ENCODE results near the gene ROGDI. TPM values are rescaled to one million over a fixed set of nuclear protein-coding genes. Genes with fewer than 3 reads are reported as not detected.
A peak's percentile ranks its signal among the peaks of the same experiment; 100 is the strongest.

ROGDI gene
- total and polyA plus RNA-seq, 2 of the 13 experiments (the other 11 are each of a cell fraction or from before 2014, with no cell fraction given), result 19.2 to 42.1 TPM

DNA sequence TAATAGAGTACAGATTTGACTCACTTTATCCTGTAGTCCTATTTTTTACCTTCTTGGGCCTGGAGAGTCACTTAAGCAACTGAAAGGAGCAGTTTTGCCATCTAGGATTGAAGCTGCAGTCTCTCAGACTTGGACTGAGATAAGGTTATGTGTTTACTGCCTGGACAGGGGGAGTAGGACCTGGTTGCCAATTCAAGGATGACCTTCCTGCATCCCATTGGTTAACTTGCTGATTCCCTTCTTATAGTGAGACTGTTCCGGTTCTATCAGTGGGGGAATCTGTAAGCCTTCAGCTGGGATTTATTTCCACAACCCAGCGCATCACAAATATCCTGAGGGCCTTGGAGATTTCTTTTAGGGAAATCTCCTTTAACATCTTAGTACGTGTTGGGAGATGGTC lies 47.8 kb upstream of the ROGDI start (continued):
- TF ChIP-seq, protein P1, sequence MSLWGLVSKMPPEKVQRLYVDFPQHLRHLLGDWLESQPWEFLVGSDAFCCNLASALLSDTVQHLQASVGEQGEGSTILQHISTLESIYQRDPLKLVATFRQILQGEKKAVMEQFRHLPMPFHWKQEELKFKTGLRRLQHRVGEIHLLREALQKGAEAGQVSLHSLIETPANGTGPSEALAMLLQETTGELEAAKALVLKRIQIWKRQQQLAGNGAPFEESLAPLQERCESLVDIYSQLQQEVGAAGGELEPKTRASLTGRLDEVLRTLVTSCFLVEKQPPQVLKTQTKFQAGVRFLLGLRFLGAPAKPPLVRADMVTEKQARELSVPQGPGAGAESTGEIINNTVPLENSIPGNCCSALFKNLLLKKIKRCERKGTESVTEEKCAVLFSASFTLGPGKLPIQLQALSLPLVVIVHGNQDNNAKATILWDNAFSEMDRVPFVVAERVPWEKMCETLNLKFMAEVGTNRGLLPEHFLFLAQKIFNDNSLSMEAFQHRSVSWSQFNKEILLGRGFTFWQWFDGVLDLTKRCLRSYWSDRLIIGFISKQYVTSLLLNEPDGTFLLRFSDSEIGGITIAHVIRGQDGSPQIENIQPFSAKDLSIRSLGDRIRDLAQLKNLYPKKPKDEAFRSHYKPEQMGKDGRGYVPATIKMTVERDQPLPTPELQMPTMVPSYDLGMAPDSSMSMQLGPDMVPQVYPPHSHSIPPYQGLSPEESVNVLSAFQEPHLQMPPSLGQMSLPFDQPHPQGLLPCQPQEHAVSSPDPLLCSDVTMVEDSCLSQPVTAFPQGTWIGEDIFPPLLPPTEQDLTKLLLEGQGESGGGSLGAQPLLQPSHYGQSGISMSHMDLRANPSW (CRISPR knock-in tag; IDR thresholded peaks at IDR 0.05; ENCODE audit: borderline replicate concordance), result no peak
- TF ChIP-seq, protein P2, sequence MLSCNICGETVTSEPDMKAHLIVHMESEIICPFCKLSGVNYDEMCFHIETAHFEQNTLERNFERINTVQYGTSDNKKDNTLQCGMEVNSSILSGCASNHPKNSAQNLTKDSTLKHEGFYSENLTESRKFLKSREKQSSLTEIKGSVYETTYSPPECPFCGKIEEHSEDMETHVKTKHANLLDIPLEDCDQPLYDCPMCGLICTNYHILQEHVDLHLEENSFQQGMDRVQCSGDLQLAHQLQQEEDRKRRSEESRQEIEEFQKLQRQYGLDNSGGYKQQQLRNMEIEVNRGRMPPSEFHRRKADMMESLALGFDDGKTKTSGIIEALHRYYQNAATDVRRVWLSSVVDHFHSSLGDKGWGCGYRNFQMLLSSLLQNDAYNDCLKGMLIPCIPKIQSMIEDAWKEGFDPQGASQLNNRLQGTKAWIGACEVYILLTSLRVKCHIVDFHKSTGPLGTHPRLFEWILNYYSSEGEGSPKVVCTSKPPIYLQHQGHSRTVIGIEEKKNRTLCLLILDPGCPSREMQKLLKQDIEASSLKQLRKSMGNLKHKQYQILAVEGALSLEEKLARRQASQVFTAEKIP (CRISPR knock-in tag; IDR thresholded peaks at IDR 0.05; ENCODE audit: borderline replicate concordance), result no peak

DNA sequence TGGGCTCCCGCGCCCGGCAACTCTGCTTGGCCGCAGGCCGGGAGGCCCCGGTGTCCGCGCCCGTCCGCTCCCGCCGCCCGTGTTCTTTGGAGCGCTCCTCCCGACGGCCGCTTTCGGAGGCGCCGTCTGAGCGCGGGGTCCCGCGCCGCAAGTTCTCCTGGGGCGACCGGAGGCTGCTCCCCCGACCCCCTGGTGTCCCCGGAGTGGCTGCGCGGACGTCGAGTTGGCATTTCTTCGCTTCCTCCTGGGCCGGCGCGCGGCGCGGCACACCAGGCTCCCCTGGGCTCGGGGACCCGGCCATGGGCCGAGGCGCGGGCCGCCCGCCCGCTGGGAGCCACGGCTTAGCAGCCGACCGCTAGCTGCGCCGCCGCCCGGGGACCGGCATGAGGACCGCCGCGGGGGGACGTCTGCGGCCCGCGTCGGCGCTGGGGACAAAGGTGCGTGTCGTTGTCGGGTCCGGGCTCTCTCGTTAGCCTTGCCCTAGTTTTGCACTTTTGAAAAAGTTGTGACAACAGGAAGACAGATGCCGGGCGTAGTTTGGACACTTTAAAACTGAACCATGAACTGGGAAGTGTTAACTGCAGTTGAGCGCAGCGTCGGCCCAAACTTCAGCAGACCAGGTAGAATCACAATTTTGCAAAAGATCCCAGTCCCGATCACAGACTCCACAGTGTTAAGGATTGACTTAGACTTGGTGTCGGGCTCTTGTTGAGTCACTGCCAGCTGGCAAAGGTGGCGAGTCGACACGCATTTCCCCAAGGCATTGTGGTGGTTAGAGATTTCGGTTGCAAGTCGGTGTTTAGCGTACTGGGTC lies 45.5 kb upstream of the ROGDI start:
- H3K79me2 ChIP-seq (ENCODE audit: insufficient read depth, low read length), result peaks cover 81% of the 10 kb centered on the region
- WGBS (ENCODE audit: low lambda C conversion rate), result 3% methylated on average over 6 of the region's 83 CpGs
- H3K36me3 ChIP-seq (replicated peaks in 1 of 2; ENCODE audit: control insufficient read depth in 1 of 2, insufficient read depth in 2 of 2, low read length in 2 of 2), result peaks cover 2 to 21% of the 10 kb centered on the region in 2 experiments; a peak in 3 of 5 replicates
- ATAC-seq (peak; percentile 61), DNase-seq (ENCODE audit: low spot score) (peak; percentile 29), FAIRE-seq (no peak)
- H3K27me3 ChIP-seq (ENCODE audit: control insufficient read depth in 1 of 2, insufficient read depth in 2 of 2, low read length in 2 of 2), result peaks cover 0 to 4% of the 10 kb centered on the region in 2 experiments; a peak in 1 of 5 replicates
- in situ Hi-C loops (cut with HindIII; ENCODE audit: extremely low pct_ligation_motif_present, low pct_unique_long_range_greater_than_20kb) (loop anchor here (5.0 kb wide), 1 partner anchor 109 kb away; the partner anchor contains the start of gene SEC14L5), intact Hi-C loops (cut with micrococcal nuclease; ENCODE audit: unreplicated experiment) (loop anchor here (1.0 kb wide), 1 partner anchor 108 kb away; no protein-coding TSS in a partner anchor)
- H3K4me1 ChIP-seq (ENCODE audit: insufficient read depth, low read length), result peaks cover 52% of the 10 kb centered on the region
- H4K20me1 ChIP-seq (ENCODE audit: insufficient read depth, low read length), result peaks cover 45% of the 10 kb centered on the region
- ChIA-PET CTCF (ENCODE audit: low intra/inter-chr PET ratio, low total read pairs) (interaction anchor here (1.3 kb wide), 1 partner anchor 108 kb away, joined by 3 read pairs; no protein-coding TSS in a partner anchor), POLR2A (interaction anchor here (0.6 to 3.9 kb wide), 7 partner anchors 19 to 113 kb away, joined by 3 to 13 read pairs (median 3); partner anchors contain the start of genes ANKS3, DNAAF8 and SEC14L5)
- H2AFZ ChIP-seq (ENCODE audit: low read length), result no peak overlapping the region
- H3K9ac ChIP-seq (ENCODE audit: insufficient read depth, low read depth, low read length), result peak overlapping the region; percentile 93
- H3K27ac ChIP-seq (ENCODE audit: extremely low read length, insufficient read depth, low read length), result peak overlapping the region; percentile 95
- peak overlapping the region; percentile 88 to 98 (median 94) for H3K4me3 ChIP-seq (replicated peaks in 1 of 3; ENCODE audit: insufficient read depth in 1 of 3, low read depth in 2 of 3, low read length in 3 of 3)
- BruUV-seq (replicated peaks), result no TSS peak
- no peaks in the 10 kb centered on the region for H3K9me3 ChIP-seq (ENCODE audit: low read length)
- H3K4me2 ChIP-seq (ENCODE audit: low read depth, low read length), result peak overlapping the region; percentile 98
- TF ChIP-seq SIX4 (CRISPR knock-in tag; IDR thresholded peaks at IDR 0.05) (no peak), FOXP1 (IDR thresholded peaks at IDR 0.05) (no peak), FOXP1 (CRISPR knock-in tag; IDR thresholded peaks at IDR 0.05) (no peak), ZNF556 (CRISPR knock-in tag; IDR thresholded peaks at IDR 0.05; ENCODE audit: borderline replicate concordance) (no peak), HOXA9 (CRISPR knock-in tag; IDR thresholded peaks at IDR 0.05; ENCODE audit: borderline replicate concordance) (no peak), ZSCAN25 (CRISPR knock-in tag; IDR thresholded peaks at IDR 0.05) (no peak), ZBTB42 (CRISPR knock-in tag; IDR thresholded peaks at IDR 0.05) (no peak), ZNF232 (CRISPR knock-in tag; IDR thresholded peaks at IDR 0.05; ENCODE audit: borderline replicate concordance) (no peak), SIN3B (IDR thresholded peaks at IDR 0.05; ENCODE audit: low read length) (no peak), NFIB (CRISPR knock-in tag; IDR thresholded peaks at IDR 0.05; ENCODE audit: borderline replicate concordance) (no peak), FOXA1 (IDR thresholded peaks at IDR 0.05) (no peak), FOXA1 (CRISPR knock-in tag; IDR thresholded peaks at IDR 0.05) (no peak)
- TF ChIP-seq, protein P3, sequence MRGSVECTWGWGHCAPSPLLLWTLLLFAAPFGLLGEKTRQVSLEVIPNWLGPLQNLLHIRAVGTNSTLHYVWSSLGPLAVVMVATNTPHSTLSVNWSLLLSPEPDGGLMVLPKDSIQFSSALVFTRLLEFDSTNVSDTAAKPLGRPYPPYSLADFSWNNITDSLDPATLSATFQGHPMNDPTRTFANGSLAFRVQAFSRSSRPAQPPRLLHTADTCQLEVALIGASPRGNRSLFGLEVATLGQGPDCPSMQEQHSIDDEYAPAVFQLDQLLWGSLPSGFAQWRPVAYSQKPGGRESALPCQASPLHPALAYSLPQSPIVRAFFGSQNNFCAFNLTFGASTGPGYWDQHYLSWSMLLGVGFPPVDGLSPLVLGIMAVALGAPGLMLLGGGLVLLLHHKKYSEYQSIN (CRISPR knock-in tag; IDR thresholded peaks at IDR 0.05; ENCODE audit: borderline replicate concordance), result no peak
